Effector CD4-positive, alpha-beta T cell (primary cell): Measurements from ENCODE around the gene KAT2A.

Experiments
- DNase-seq: peaks from one replicate; pipeline ENCODE4 v3.0.0-alpha.2; 2020

The KAT2A gene

DNA sequence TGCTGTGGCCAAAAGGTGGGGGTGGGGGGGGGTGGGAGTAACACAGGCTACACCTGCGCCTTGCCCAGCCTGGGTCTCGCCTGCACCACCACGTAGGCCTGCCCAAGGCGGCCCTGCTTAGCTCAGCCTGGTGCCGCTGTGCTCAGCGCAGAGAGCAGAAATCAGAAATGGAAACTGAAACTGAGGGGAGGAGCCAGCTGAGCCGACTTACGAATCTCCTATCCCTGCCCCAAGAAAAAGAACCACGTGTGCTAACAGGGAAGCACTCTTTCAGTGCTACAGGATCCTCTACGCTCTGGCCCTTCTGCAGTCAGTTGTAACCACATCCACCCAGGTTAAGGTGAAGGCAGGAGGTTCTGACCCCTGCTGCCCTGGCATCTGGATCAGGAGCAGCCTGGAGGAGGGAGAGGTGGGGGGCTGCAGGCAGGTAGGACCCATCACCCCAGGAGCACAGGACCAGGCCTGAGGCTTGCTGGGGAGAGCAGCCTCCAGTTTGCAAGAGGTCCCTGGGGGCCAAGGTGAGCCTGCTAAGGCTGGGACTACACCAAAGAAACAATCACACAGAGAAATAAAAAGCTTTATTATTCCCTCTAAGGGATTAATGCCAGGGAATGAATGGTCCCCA lies 8.5 kb downstream of the KAT2A start, which contains the start of gene DHX58:
Gene DHX58, minus strand, starts transcription at position 163 of the 625 bp plus-strand sequence. CDS start 822 bp downstream, outside the sequence.
- peak; percentile 71 for DNase-seq

DNA sequence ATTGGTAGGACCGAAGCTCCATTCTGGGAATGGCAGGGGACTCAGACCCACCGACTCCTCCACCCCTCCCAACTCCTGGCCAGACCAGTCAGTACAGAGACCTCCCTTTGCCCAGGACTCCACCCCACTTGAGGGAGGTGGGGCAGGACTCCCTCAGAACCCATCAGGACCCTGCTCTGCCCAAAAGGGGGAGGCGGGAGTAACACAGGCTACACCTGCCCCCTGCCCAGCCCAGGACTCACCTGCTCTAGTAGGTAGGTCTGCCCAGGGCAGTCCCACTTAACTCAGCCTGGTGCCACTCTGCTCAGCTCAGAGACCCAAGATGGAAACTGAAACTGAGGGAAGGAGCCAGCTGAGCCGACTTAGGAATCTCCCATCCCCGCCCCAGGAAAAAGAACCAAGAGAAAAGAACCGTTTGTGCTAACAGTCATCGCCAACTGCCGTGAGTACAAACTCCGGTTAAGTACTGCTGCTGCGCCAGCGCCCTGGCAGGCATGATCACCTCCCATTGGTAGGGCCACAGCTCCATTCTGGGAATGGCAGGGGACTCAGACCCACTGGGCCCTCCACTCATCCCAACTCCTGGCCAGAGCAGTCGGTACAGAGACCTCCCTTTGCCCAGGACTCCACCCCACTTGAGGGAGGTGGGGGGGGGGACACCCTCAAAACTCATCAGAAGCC lies 9.2 kb downstream of the KAT2A start:
- no peak for DNase-seq

DNA sequence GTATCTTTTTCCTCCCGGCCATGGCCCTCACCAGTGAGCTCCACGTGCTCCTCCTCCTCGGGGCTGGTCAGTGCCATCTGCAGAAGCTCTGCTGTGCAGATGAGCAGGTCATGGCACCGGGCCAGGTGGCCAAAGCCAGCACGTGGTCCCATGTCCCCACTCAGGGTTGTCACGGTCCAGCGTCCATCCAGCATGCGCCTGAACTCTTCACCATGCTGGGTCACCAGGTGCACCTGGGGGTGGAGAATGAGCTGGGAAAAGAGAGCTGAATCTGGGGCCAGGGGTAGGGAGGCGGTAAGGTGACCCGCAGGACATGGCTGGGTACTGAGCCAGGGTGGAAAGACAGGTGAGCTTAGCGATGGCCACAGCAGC lies 9.9 kb downstream of the KAT2A start:
- no peak for DNase-seq

DNA sequence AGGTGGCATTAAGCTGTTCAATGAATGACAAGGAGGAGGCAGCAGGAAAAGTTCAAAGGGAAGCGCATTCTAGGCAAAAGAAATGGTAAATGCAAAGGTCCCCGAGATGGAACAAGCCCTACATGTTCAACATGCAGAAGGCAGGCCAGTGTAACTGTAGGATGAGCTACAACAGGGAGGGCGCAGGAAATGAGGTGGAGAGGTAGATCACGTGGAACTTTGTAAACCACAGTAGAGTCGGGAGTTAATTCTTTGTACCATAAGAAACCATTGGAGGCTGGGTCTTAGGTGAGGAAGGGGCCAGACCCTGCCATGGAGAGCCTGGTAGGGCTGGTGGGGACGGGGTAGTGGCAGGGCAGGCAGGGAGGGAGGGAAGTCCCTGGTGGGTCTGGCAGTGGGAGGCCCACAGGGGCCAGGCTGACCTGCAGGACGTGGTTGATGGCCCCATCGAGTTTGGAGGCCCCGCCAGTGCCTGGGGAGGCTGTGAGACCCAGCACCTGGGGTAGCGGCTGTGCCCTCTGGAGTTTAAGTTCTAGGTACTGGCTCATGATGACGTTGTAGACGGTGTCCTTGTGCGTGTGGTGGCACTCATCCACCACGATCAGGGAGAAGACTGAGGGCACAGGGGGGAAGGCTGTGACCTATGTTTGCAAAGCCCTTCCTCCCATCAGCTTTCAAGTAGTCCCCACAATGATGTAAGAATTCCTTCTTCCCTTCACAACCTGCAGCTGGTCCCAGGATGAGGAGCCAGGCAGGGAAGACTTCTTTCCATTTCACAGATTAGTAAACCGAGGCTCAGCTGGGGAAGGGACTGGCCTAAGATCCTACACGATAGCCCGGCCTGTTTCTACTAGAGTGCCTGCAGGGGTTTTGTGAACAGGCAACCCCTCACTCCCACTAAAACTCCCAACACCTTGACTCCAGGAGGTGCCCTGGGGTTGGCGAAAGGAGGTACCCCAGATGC lies 10.6 kb downstream of the KAT2A start:
- no peak for DNase-seq

DNA sequence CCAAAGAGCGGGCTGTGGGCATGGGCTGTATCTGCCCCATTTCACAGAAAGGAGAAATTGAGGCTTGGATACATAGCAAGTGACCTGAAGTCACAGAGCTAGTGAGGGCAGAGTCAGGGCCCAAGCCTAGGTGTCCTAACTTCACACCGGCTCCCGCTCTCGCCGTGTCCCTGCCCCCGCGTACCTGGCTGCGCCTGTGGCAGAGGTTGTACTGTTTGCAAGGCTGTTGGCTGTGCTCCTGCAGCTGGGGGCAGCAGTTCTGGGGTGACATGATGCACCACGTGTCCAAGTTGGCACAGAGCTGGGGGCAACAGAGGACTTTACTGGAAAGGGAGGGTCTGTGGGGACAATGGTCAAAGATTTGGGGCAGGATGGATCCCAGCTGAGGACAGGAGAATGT lies 12.1 kb downstream of the KAT2A start:
- DNase-seq = no peak

DNA sequence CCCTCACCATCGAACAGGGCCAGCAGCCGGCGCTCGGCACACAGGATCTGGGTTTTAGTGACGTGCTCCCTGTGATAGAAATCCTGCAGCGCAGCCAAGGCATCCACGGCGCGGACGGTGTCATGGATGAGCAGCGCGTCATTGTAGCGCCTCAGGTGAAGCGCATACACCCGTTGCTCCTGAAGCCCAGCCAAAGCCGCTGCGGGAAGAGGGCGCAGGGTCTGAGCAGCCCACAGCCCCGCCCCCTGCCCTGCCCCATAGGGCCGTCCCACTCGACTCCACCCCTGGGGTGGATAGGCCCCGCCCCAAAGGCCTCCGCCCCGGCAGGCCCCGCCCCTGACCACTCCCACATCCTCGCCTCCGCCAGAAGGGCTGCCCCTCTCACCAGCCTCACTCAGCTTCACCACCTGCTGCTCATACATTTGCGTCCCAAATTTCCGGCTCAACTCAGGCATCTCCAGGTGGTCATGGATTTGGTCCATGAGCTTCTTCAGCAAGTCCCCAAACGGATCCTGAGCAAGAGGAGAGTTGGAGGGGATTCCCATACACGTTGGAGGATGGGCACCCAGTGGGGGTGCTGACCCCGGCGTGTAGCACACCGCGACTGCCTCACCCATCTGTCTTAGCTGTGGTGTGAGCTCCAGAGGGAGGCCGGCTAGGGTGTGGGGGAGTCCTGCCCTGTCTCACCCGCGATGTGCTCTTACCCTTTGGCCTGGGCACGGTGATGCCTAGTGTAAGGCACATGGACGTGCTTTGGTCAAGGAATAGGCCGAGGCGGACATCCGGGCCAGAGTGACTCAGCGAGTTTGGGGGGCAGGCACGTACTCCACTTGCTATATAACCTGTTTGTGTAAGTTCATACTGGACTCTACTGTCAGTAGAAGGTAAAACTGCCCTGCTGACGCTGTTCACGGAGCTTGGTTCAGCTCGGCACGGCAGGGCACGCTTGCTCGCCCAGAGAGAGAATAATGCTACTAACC lies 13.3 kb downstream of the KAT2A start:
- peak; percentile 80 for DNase-seq

DNA sequence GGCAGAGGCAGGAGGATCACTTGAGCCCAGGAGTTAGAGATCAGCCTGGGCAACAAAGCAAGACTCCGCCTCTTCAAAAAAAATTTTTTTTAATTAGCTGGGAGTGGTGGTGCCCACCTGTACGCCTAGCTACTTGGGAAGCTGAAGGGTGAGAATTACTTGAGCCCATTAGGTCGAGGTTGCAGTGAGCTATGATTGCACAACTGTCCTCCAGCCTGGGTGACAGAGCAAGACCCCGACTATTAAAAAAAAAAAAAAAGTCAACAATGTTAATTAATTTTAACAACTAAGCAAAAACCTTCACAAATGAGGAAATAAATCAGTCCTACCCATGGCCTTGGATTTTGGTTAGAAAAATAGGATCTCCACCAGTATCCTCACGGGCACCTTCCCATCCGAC lies 14.0 kb downstream of the KAT2A start:
- no peak for DNase-seq

DNA sequence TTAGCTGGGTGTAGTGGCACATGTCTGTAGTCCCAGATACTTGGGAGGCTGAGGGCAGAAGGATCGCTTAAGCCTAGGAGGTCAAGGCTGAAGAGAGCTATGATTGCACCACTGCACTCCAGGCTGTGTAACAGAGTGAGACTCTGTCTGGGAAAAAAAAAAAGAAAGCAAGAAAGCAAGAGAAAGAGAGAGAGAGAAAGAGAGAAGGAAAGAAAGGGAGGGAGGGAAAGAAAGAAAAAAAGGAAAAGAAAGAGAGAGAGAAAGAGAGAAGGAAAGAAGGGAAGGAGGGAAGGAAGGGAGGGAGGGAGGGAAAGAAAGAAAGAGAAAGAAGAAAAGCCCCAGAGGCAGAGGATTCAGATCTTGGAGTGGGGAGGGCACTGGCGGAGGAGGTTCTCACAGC lies 15.2 kb downstream of the KAT2A start:
- no peak for DNase-seq

DNA sequence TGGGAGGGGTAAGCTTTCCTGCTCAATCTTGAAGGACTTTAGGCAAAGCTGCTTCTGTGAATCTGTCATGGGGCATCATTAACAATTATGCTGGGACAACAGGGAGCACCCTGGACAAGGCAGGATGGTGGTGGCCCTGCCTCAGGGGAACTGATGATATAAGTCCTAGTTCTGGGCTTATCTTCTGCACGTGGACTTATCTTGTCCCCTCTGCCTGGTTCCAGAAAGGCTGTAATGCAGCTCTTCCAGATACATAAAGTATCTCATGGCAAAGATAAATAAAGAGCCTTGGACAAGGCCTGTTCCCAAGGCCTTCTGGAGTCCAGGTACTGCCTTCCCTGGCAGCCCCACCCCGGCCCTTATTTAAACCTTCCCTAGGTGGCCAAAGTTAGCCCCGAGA lies 16.9 kb downstream of the KAT2A start:
- no peak for DNase-seq

DNA sequence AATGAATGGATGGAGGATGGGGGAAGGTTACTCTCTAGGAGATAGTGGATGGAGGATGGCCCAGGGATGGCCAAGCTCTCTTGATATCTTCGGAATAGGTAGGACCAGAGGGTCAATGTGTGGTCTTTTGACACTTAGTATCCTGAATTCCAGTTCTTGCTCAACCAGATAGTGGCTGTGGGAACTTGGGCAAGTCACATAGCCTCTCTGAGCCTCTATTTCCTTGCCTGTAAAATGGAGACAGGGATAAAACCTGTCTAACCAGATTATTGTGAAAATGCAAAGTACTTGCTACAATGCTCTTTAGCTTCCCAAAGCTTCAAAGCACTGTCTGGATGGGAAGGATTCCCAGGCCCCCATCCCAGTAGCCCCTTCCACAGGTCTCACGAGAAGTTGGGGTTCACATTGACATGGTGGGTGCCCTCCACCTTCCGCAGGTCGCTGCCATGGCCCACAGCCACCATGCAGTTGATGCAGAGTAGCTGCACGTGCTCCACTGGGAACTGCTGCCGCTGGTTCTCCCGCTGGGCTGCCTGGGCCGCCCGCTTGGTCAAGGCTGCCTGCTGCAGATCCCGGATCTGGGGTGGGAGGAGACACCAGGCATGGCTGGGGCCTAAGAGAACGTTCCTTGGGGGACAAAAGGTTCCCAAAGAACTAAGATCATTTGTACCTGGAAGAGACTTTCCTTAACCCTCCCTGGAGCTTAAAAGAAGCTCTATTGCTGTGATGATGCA lies 17.8 kb downstream of the KAT2A start:
- no peak for DNase-seq

DNA sequence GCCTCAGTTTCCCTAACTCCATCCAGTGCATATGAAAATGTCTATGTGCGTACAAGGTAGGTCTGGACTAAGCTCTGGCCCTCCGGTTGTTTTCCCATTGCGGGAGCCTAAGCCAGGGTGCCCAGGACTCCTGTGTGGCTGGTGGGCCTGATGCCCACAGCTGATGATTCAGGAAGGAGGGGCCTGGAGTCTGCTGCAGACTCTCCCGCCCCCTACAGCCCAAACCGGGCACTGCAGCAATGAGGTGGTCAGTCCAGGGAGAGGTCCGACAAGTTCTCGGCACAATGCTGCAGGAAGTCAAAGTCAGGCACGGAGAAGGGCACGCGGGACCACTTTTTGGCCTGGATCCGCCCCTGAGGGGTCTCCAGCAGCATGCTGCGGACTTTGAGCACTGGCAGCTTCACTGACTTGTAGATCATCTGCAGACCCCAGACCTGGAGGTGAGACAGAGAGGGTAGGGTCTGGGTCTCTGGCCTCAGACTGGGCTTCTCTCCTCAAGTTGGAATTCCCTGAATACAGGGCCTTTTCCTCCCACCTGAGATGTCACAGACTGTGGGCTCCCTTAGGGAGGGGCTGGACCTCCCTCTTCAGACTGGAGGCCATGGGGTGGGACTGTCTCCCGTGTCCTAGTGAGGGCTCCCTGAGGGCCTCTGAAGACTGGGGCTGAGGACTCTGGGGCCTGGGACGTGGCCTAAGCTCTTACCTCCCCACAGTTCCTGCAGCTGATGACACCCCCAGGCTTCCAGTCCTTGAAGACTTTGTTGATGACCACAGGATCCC lies 19.5 kb downstream of the KAT2A start:
- peak; percentile 41 for DNase-seq

DNA sequence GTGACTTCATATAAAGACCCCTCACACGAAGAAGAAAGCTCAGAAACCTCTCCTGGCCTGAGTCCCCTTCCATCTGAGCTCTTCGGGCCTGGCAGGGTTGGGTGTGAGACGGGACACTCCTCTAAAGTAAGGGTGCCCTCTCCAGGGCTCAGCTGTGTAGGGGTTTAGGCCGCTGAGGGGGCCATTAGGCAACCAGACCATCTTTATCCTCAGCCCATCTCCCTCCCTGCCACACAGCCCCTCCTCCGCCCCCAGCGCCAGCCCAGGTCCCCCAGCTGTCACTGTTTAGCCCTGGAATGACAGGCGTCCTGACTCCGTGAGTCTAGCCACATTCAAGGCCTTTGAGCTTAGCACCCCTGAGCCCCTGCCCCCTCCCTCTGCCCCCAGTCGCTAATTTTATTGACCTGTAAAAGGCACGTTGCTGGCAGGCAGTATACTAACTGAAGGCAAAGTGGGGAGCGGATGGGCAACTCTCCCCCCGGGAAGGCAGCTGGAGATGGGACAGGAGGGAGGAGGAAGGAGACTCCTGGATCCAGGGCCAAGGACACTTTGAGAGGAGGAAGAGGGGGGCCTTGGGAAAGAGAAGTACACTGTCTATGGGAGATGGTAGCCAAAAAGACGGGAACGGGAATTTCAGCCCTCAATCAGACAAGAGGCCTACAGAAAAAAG lies 22.3 kb downstream of the KAT2A start:
- DNase-seq = no peak

DNA sequence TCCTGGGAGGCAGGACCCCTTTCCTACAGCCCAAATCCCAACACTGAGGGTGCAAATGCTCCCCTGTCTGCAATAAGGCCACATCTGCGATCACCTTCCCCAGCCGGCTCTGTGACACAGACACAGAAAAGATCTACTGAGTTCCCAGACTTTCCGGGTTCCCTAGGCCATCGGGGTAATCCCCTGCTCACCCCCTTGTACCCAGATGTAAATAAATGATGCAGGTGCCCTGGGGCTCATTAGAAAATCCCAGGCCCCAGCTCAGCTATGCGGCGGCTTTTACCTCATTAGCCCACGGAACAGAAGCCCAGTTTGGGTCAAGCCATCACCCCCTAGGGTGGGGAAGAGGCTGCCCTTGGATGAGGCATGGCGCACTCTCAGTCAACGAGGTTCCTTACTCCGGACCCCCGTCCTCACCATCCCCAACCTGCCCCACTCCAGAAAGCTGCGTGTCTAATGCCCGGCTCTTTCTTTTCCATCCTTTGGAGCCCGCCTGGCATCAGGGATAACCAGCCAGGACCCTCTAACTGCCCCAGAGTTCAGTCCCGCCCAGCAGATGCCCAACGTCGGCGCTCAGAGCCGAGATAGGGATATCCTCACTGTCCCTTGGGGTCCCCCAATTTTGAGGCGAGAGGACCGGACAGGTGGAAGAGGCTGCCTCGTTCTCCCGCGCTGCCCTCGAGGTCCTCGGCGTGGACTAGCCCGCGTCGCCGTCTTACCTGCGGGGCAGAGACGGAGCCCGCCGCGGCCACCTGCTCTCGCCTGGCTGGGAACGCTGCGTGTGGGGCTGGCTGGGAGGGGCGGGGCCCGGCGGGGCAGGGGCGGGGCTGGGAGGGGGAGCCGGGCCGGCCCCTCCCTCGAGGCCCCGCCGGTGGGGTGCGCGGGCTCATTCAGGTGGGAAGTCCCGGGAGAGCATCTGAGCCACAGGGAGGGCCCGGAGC lies 23.2 kb downstream of the KAT2A start, which contains the start of gene ZNF385C:
Gene ZNF385C, minus strand, starts transcription at position 783 of the 941 bp plus-strand sequence. CDS start 35,417 bp downstream, outside the sequence.
- DNase-seq = peak; percentile 43

DNA sequence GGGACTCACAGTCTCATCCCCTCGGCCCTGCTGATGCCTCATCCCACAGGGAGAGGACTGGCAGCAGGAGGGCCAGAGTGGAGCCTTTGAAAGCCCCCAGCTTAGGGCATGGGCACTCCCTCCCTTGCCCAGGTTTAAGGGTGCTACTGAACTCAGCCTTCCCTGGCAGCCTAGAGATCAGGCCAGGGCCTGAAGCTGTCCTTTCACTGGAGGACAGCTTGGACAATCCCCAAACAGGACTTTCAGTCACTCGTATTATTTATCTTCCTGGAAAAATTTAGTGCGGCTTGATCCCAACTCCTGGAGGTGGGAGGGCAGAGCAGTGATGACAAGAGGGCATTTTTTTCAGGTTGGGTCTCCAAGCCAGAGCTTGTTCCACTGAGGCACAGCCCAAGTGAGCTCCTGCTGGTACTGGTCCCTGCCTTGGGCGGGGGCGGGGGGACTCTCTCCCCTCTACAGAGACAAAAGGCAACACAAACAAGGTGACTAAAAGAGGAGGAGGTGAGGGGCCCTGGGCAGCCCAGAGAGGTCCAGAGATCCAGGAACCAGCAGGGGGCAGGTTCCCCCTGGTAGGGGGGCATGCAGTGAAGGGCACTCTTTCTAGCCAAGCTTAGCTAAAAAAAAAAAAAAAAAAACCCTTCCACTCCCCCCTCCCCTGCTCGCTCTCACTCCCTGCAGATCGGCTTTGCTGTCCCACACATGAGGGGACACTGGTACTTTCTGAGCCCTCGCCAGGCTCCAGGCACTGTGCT lies 24.6 kb downstream of the KAT2A start:
- DNase-seq = no peak

DNA sequence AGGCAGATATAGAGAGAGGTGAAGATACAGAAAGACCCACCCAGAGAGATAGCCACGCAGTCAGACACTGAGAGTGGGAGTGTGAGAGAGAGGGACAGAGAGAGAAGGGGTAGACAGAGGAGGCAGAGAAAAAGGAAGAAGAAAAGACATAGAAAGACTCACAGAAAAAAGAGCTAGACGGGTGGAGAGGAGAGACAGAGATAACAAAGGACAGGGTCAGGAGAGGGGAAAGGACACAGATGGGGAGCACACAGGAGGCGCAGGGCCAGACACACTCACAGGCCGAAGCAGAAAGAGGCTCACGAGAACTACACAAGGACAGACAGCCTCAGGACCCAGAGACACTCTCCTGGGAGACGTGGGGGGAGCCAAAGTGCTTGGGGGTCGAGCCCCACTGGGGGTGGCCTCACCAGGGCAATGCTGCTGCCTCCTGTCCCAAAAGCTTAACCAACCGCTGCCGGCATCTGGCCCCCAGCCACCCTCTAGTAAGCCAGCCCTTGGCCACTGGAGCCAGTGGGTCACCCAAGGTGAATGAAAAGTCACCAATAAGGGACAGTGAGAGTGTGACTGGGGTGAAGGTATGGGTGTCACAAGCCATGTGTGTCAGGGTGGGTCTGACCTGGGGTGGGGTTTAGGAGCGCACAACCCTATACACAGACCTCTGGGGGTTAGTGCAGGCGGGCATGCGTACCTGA lies 26.6 kb downstream of the KAT2A start:
- DNase-seq = no peak

DNA sequence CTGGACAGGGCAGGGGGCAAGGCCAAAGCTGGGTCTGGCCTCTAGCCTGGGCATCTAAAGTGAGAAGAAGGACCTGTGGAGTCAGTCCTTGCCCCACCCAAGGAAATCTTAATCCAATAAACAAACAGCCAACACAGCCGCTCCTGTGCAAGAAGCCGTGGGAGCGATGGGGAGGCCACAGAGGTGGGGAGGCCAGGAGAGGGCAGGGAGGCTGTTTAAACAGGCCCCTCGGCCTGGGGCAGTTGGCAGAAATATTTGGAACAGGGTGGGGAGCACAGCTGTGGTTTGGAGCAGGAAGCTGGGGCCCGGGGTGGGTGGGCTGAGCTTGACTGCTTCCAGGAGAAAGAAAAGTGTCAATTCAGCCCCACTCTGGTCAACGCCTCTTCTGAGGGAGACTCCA lies 28.2 kb downstream of the KAT2A start:
- no peak for DNase-seq
